Fibroblast of lung (primary cell): ENCODE data around the gene UBXN11. TPM values are rescaled to one million over a fixed set of nuclear protein-coding genes. Genes with fewer than 3 reads are reported as not detected.

Experiments used
- polyA plus RNA-seq, 2 donors: library from polyadenylated mRNA; depleted of rRNA in 1 of 2; stranded (reverse) in 1 of 2; unstranded in 1 of 2; fragments of >200 nt; gene quantifications; 2 replicates each; pipeline ENCODE4 v1.2.1, GENCODE V29; 2011 to 2012; ENCODE audit warnings: missing spikeins in 1 of 2
- total RNA-seq: library from RNA; depleted of rRNA; stranded (reverse); fragments of >200 nt; gene quantifications from 2 replicates; pipeline ENCODE4 v1.2.1, GENCODE V29; 2014

The UBXN11 gene
- total and polyA plus RNA-seq, 2 donors (not counting 1 experiment from before 2014, with no cell fraction given) = 3.5 to 7.1 TPM

Other genes starting within 250 kb of the UBXN11 start
- gene TRIM63, start 239.0 kb downstream of the UBXN11 start, total RNA-seq = not detected in 2 replicates
- not detected in 2 replicates for gene TRIM63, start 239.0 kb downstream of the UBXN11 start, polyA plus RNA-seq
- 4.3 and 5.1 TPM in 2 replicates for gene PDIK1L, start 194.8 kb downstream of the UBXN11 start, total RNA-seq
- gene PDIK1L, start 194.8 kb downstream of the UBXN11 start, polyA plus RNA-seq = 3.0 and 3.7 TPM in 2 replicates
- gene FAM110D, start 147.6 kb downstream of the UBXN11 start, total RNA-seq = not detected in 2 replicates
- not detected in 2 replicates for gene FAM110D, start 147.6 kb downstream of the UBXN11 start, polyA plus RNA-seq
- gene C1orf232, start 137.7 kb downstream of the UBXN11 start, total RNA-seq = not detected in 2 replicates
- gene C1orf232, start 137.7 kb downstream of the UBXN11 start, polyA plus RNA-seq = not detected in 2 replicates
- gene ZNF593, start 136.7 kb downstream of the UBXN11 start, total RNA-seq = 30.7 and 38.8 TPM in 2 replicates
- 17.6 and 19.8 TPM in 2 replicates for gene ZNF593, start 136.7 kb downstream of the UBXN11 start, polyA plus RNA-seq
- not detected in 2 replicates for gene ZNF593OS, start 134.8 kb downstream of the UBXN11 start, total RNA-seq
- not detected in 2 replicates for gene ZNF593OS, start 134.8 kb downstream of the UBXN11 start, polyA plus RNA-seq
- gene CNKSR1, start 129.1 kb downstream of the UBXN11 start, total RNA-seq = not detected in 2 replicates
- 0.08 TPM in 1 of 2 replicates, not detected in the other for gene CNKSR1, start 129.1 kb downstream of the UBXN11 start, polyA plus RNA-seq
- not detected in 2 replicates for gene CATSPER4, start 116.0 kb downstream of the UBXN11 start, total RNA-seq
- gene CATSPER4, start 116.0 kb downstream of the UBXN11 start, polyA plus RNA-seq = not detected in 2 replicates
- 3.9 and 6.9 TPM in 2 replicates for gene CEP85, start 72.4 kb downstream of the UBXN11 start, total RNA-seq
- gene CEP85, start 72.4 kb downstream of the UBXN11 start, polyA plus RNA-seq = 4.7 and 8.2 TPM in 2 replicates
- gene SH3BGRL3, start 26.6 kb downstream of the UBXN11 start, total RNA-seq = 12.8 and 39.6 TPM in 2 replicates
- 200 and 261 TPM in 2 replicates for gene SH3BGRL3, start 26.6 kb downstream of the UBXN11 start, polyA plus RNA-seq
- gene CD52, start 11.3 kb upstream of the UBXN11 start, total RNA-seq = 0.51 TPM in 1 of 2 replicates, not detected in the other
- gene CD52, start 11.3 kb upstream of the UBXN11 start, polyA plus RNA-seq = 0.28 and 0.31 TPM in 2 replicates
- not detected in 2 replicates for gene CRYBG2, start 47.5 kb upstream of the UBXN11 start, total RNA-seq
- gene CRYBG2, start 47.5 kb upstream of the UBXN11 start, polyA plus RNA-seq = not detected in 2 replicates
- gene ZNF683, start 66.1 kb upstream of the UBXN11 start, total RNA-seq = not detected in 2 replicates
- gene ZNF683, start 66.1 kb upstream of the UBXN11 start, polyA plus RNA-seq = not detected in 2 replicates
- not detected in 2 replicates for gene LIN28A, start 104.2 kb upstream of the UBXN11 start, total RNA-seq
- gene LIN28A, start 104.2 kb upstream of the UBXN11 start, polyA plus RNA-seq = 0.05 and 0.09 TPM in 2 replicates
- 28.5 and 41.5 TPM in 2 replicates for gene DHDDS, start 125.7 kb upstream of the UBXN11 start, total RNA-seq
- 75.6 and 76.6 TPM in 2 replicates for gene DHDDS, start 125.7 kb upstream of the UBXN11 start, polyA plus RNA-seq
- 123 and 170 TPM in 2 replicates for gene HMGN2, start 165.8 kb upstream of the UBXN11 start, total RNA-seq
- gene HMGN2, start 165.8 kb upstream of the UBXN11 start, polyA plus RNA-seq = 442 and 557 TPM in 2 replicates
- gene RPS6KA1, start 223.1 kb upstream of the UBXN11 start, total RNA-seq = 1.7 and 2.6 TPM in 2 replicates
- 0.64 and 0.94 TPM in 2 replicates for gene RPS6KA1, start 223.1 kb upstream of the UBXN11 start, polyA plus RNA-seq